ENCODE measurements around the gene UNC13D. TPM values are rescaled to one million over a fixed set of nuclear protein-coding genes. Genes with fewer than 3 reads are reported as not detected.

Gene UNC13D
- total RNA-seq, 1 donor from 2014 or later = 3.1 TPM

- Mint-ChIP-seq H3K4me3 (no peak overlapping the region), H3K4me1 (peaks cover 12% of the 10 kb centered on the region), H3K27me3 (ENCODE audit: low read depth) (peaks cover 3% of the 10 kb centered on the region), H3K9me3 (no peaks in the 10 kb centered on the region), H3K27ac (ENCODE audit: unreplicated experiment) (no peak overlapping the region), H3K36me3 (ENCODE audit: low read depth) (peaks cover 7% of the 10 kb centered on the region)
- no peak for TF ChIP-seq CTCF (conservative IDR thresholded peaks at IDR 0.05)
- no peak for DNase-seq (ENCODE audit: low read depth, low spot score)
Observed at GRCh38 chr17:75824666-75825065, 19.5 kb downstream of the UNC13D start.

- DNase-seq (ENCODE audit: low read depth, low spot score) = no peak
- Mint-ChIP-seq H3K9me3 (no peaks in the 10 kb centered on the region), H3K36me3 (ENCODE audit: low read depth) (peaks cover 9% of the 10 kb centered on the region), H3K4me3 (no peak overlapping the region), H3K4me1 (peaks cover 12% of the 10 kb centered on the region), H3K27me3 (ENCODE audit: low read depth) (peaks cover 3% of the 10 kb centered on the region), H3K27ac (ENCODE audit: unreplicated experiment) (no peak overlapping the region)
- no peak for TF ChIP-seq CTCF (conservative IDR thresholded peaks at IDR 0.05)
Observed at GRCh38 chr17:75824050-75824552, 20.1 kb downstream of the UNC13D start.

GRCh38 chr17:75823257-75824041 lies 20.8 kb downstream of the UNC13D start:
- Mint-ChIP-seq H3K36me3 (ENCODE audit: low read depth) (peaks cover 9% of the 10 kb centered on the region), H3K4me1 (peaks cover 12% of the 10 kb centered on the region), H3K4me3 (no peak overlapping the region), H3K27ac (ENCODE audit: unreplicated experiment) (no peak overlapping the region), H3K9me3 (no peaks in the 10 kb centered on the region), H3K27me3 (ENCODE audit: low read depth) (peaks cover 3% of the 10 kb centered on the region)
- TF ChIP-seq CTCF (conservative IDR thresholded peaks at IDR 0.05) = no peak
- no peak for DNase-seq (ENCODE audit: low read depth, low spot score)

- peaks cover 5% of the 10 kb centered on the region for H3K4me1 Mint-ChIP-seq
- no peak for DNase-seq (ENCODE audit: low read depth, low spot score)
- peaks cover 3% of the 10 kb centered on the region for H3K27me3 Mint-ChIP-seq (ENCODE audit: low read depth)
- H3K4me3 Mint-ChIP-seq = no peak overlapping the region
- no peak for TF ChIP-seq CTCF (conservative IDR thresholded peaks at IDR 0.05)
- no peaks in the 10 kb centered on the region for H3K9me3 Mint-ChIP-seq
- no peak overlapping the region for H3K27ac Mint-ChIP-seq (ENCODE audit: unreplicated experiment)
- peaks cover 9% of the 10 kb centered on the region for H3K36me3 Mint-ChIP-seq (ENCODE audit: low read depth)
Observed at GRCh38 chr17:75822800-75823166, 21.4 kb downstream of the UNC13D start.

- TF ChIP-seq CTCF (conservative IDR thresholded peaks at IDR 0.05) = no peak
- peaks cover 9% of the 10 kb centered on the region for H3K36me3 Mint-ChIP-seq (ENCODE audit: low read depth)
- no peaks in the 10 kb centered on the region for H3K4me1 Mint-ChIP-seq
- H3K27me3 Mint-ChIP-seq (ENCODE audit: low read depth) = peaks cover 3% of the 10 kb centered on the region
- no peak overlapping the region for H3K27ac Mint-ChIP-seq (ENCODE audit: unreplicated experiment)
- H3K4me3 Mint-ChIP-seq = no peak overlapping the region
- no peaks in the 10 kb centered on the region for H3K9me3 Mint-ChIP-seq
- no peak for DNase-seq (ENCODE audit: low read depth, low spot score)
Observed at GRCh38 chr17:75822119-75822799, 21.9 kb downstream of the UNC13D start.
